ENCODE measurements around the gene ALK.

DNA sequence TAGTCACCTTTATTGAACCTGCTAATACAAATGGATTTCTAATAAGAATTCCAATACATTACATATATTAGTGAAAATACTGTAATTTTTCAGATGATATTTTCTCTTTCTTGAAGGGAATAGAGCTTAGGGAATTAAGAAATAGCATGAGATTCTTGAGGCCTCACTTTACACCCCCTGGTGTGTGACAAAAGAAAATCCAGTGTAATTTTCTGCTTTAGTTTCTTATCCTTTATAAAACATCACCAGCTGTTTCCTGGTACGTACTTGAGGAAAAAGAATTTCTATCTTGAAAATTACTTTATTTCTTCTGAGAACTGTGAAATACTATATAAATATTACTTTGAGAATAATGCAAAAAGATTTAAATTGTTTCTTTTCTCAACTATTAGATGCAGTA, 734.6 kb downstream of the ALK start:
- TF ChIP-seq, protein P1, sequence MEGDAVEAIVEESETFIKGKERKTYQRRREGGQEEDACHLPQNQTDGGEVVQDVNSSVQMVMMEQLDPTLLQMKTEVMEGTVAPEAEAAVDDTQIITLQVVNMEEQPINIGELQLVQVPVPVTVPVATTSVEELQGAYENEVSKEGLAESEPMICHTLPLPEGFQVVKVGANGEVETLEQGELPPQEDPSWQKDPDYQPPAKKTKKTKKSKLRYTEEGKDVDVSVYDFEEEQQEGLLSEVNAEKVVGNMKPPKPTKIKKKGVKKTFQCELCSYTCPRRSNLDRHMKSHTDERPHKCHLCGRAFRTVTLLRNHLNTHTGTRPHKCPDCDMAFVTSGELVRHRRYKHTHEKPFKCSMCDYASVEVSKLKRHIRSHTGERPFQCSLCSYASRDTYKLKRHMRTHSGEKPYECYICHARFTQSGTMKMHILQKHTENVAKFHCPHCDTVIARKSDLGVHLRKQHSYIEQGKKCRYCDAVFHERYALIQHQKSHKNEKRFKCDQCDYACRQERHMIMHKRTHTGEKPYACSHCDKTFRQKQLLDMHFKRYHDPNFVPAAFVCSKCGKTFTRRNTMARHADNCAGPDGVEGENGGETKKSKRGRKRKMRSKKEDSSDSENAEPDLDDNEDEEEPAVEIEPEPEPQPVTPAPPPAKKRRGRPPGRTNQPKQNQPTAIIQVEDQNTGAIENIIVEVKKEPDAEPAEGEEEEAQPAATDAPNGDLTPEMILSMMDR (IDR thresholded peaks at IDR 0.05), result no peak
- no peak for TF ChIP-seq POLR2AphosphoS5 (IDR thresholded peaks at IDR 0.05)
